HG02885 (cell line): Measurements from ENCODE around the gene NELL2.
"Not testable (repeated sequence)": the region's sequence is repeated elsewhere in the genome, so short reads cannot be mapped to it uniquely, and the experiment has no call there.

Experiments used
- ATAC-seq: cut with Tn5 transposase; IDR thresholded peaks from one replicate; pipeline ENCODE4 v1.9.1; 2021; ENCODE audit warnings: mild to moderate bottlenecking; ENCODE audit not compliant: unreplicated experiment, poor library complexity

The NELL2 gene

DNA sequence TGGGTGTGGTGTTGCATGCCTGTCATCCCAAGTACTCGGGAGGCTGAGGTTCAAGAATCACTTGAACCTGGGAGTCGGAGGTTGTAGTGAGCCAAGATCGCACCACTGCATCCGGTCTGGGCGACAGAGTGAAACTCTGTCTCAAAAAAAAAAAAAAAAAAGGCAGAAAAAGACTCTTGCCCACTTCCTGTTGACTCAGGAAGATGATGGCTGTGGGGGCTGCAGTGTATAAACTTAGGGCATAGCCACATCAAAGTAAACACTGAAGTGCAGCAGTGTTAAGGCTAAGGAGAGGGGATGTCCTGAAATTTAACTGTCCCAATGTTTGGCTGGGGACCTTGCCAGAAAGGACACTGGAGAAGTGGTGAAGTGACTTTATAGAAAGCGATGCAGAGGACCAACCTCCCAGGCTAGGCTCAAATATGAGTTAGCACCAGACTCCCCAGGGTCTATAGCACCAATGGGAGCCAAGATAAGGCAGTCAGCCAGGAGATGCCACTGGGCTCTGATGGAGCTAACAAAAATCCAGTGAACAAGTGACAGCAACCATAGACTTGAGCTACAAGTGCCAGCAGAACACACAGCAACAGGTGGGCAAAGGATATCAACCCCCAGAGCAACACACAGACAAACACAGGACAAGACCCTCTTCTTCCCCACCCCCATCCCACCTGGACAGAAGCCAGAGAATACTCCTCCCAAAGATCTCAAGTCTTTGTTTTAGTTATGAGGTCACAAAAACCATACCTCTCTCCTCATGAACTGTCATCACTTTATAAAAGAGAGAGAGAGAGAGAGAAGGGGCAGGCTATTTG, 28.0 kb downstream of the NELL2 start:
- ATAC-seq = peak; percentile 78

DNA sequence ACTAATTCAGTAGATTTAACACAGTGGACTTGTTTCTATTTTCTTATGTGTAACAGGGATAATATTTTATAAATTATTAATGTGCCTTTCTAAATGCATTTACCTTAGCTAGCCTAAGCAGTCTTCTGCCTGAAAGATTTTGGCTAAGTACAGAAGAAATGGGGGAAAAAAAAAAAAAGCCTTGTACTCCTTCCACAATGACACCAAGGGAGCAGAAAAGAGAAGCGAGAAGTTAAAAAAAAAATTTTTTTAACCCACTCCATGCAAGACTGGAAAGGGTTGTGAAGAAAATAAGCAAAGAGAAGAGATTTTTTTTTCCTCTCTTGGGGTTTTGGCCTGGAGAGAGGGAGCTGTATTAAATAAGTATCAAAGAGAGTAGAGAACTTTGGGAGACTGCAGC, 28.7 kb downstream of the NELL2 start:
- ATAC-seq = peak; percentile 18

DNA sequence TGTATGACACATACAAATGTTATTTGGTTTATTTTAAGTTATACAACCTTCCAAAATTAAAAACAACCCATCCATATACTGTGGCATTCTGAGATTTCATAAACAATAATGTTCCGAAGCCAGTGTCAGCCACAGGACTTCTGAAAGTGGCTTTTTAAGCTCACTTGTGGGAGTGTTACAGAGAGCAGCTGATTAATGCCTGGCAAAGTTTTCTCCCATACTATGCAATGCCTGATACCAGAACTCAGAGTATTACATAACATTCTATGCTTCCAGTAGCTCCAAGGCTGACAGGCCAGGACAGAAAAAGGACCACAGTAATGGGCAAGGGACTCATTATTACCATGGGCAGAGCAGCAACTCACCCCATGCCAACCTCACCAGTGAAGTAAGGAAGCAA, 29.3 kb downstream of the NELL2 start:
- ATAC-seq = no peak

DNA sequence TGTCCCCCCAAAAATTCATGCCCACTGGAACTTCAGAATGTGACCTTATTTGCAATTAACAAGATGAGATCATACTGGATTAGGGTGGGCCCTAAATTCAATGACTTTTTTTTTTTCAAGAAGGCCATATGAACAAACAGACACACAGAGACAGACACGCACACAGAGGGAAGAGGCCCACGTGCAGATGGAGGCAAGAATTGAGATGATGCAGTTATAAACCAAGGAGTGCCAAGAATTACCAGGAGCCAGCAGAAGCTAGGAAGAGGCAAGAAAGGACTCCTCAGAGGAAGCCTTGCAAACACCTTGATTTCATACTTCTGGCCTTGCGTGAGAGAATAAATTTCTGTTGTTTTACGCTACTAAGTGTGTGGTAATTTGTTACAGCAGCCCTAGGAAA, 33.4 kb downstream of the NELL2 start:
- no peak for ATAC-seq

DNA sequence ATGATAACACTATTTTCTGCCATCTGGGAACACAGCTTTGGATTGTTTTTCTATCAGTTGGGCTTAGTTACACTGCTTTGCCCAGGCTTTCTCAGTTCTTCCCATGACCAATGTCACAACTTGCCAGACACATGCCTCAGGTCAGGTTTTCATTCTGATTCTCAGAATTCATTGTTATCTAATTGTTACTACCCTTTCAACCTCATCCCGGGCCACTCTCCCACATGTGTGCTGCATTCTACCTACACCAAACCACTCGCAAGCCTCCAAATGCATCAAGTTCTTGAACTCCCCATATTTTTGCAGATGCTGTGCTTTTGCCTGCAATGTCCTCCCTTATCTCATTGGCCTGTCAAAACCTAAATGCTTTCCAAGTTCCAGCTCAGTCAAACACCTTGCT, 36.3 kb downstream of the NELL2 start:
- ATAC-seq = no peak

DNA sequence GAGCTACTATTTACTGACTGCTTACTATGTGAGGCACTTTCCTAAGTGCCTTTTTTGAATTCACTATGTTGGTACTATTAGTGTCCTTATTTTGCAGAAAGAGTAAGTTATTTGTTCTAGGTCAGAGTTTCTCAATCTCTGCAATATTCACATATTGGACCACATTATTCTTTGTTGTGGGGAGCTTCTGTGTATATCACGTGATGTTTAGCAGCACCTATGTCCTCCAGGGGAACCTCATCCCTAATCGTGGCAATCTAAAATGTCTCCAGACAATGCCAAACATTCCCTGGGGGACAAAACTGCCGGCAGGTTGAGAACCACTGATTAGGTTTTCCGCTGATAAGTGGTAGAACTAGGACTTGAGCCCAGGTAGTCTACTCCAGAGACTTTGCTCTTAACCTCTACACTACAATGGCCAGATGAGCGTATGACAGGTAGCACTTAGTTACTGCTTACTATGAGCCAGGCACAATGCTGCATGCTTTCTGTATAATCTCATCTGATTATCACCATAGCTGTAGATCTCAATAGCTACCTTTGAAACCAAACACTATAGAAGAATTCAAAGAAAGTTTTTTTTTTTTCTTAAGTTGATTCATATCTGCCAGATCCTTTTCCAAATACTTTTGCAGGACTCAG, 38.9 kb downstream of the NELL2 start:
- no peak for ATAC-seq

DNA sequence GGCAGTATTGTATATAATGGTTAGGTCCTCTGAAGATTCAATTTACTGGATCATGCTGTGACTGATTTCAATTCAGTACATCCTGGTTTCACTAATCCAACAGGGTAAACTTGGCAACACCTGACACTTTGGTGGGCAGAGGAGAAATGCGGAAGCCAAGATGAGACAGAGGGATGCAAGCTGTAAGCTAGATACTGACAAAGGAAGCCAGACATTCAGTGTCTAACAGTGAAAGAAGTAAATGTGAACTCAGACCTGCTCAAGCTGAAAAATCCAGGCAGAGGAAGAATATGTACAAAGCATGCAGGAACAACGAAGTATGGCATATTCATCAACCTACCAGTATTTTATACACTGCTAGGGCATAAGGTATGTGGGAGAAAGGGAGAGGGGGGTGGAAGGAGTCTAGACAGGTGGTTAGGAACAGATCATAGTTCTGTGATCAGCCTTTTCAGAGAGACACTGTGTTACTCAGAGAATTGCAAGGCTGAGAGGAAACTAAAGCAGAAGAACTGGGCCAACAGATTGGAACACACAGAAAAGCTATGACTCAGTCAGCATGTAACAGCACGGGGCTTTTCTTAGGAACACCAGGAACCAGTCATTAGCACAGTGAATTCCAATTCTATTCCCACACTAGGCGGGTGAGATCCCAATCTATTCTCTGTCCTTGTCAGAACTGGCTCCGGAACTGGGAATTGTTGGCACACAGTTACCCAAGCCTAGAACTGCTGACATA, 40.3 kb downstream of the NELL2 start:
- no peak for ATAC-seq

DNA sequence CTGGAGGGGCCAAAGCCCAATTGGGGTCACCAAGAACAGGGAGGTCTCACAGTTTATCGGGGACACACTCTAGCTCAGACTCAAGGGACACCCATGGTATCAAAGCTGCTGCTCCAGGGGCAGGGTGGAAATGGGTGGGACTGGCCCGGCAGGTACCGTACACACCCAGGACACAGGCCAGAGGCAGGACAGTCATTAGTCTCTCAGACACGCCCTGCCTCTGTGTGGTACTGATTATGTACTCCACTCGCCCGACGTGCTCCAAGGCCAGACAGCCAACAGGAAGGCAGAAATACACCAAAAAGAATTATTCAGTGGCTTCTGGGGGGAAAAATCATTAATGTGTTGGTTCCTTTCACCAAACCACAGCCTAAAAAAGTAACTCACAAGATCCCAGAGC, 41.1 kb downstream of the NELL2 start:
- not testable (repeated sequence) for ATAC-seq

DNA sequence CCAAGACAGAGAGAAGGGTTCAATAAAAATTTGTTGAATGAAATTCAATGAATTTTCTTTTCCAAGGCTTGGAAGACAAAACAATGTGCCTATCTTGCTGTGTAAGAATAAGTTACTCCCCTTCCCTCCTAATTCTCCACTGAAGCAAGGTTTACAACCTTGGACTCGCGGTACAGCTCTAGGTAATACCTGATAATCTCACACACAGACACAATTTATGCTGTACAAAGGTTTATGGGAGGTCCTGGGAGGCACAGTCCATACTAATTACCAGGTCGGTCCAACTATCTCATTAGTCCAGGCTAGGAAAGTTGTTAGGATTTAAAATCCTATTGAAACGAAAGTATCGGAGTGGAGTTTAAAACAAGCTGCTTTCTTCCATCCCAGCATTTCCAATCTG, 42.6 kb downstream of the NELL2 start:
- ATAC-seq = no peak

DNA sequence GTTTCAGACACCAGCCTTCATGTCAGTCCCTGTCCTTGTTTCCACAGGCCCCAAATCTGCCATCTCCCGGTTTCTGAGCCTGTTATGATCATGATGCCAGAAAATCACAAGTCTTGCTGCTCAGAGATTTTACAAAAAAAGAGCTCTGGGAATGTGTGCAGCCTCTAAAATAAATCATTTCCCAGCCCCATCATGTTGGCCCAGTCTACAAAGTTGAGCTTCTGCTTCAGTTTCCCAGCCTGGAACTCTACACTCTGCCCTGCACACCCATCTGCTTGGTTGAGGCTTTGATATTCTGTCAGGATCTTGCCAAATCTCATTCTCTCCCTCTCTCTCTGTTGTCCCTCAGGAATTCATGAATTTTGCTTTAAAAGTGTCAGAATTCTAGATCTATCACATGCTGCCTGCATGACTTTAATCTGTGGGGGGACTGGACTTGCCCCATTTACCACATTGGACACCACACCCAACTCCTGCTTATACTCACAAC, 45.5 kb downstream of the NELL2 start:
- no peak for ATAC-seq

DNA sequence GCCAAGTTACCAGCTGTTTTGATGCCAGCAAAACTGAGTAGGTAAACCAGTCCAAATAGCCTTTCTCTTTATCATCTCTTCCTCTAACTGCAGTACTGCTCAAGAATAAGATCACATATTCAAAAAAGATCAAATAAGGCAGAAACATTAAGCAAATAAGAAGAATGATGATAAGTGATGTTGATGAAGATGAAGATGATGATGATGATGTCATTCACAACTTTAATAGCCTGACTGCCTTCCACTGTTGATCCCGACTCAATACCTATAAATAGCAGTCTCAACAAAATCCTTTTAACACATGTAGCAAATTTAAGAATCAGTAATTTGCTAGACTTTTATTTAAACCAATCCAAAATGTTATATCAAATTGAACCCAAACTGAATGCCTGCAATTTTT, 47.1 kb downstream of the NELL2 start:
- no peak for ATAC-seq

DNA sequence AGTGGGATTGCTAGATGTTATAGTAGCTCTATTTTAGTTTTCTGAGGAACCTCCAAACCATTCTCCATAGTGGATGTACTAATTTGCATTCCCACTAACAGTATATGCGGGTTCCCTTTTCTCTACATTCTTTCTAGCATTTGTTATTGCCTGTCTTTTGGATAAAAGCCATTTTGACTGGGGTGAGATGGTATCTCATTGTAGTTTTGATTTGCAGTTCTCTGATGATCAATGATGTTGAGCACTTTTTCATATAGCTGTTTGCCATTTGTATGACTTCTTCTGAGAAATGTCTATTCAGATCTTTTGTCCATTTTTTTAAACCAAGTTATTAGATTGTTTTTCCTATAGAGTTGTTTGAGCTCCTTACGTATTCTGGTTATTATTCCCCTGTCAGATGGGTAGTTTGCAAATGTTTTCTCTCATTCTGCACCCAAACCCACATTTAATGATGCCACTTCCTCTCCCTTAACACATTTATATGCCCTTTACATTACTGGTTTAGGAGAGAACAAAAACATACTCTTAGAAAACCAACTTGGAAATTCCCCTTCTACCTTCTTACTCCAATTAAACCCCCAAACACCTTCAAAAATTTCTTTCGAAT, 48.2 kb downstream of the NELL2 start:
- no peak for ATAC-seq

DNA sequence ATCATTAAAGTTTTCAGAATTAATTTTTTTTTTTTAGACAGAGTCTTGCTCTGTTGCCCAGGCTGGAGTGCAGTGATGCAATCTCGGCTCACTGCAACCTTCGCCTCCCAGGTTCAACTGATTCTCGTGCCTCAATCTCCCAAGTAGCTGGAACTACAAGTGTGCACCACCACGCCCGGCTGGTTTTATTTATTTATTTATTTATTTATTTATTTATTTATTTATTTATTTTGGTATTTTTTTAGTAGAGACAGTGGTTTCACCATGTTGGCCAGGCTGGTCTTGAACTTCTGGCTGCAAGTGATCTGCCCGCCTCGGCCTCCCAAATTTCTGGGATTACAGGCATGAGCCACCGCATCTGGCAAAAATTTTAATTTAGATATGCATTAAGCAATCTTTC, 54.4 kb downstream of the NELL2 start:
- not testable (repeated sequence) for ATAC-seq

DNA sequence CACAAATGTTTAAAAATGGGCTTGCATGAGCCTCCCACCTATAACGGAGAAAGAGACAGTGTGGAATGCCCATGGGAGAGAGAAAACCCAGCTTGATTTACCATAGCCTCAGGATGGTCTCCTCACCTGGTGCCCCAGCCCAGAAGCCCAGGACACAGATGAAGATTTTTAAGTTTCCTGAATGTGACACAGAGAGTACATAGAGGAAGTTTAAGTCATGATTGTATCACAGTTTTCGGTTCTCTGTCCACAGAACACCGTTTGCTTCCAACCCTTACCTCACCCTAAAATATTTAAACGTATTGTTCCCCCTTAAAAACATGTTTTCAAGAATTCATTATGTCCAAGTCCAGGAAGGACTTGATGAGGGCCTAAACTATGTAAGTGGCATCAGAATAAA, 56.2 kb downstream of the NELL2 start:
- no peak for ATAC-seq

DNA sequence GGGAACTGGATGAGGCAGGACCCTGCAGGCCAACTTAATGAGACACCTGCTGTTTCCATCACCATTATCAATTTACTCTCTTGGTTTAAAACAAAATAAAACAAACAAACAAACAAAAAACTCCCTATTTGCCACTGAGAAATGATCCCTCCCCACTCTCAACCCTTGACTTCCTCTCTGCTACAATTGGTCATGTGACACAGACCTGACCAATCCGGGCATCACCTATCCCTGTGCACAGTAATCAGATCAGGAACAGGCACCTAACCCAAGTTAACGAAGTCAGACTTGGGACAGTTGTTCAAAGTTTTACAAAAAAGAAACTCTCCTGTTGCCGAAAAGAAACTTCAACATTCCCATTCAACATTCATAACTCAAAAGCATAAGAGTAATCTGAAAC, 58.4 kb downstream of the NELL2 start:
- ATAC-seq = no peak

DNA sequence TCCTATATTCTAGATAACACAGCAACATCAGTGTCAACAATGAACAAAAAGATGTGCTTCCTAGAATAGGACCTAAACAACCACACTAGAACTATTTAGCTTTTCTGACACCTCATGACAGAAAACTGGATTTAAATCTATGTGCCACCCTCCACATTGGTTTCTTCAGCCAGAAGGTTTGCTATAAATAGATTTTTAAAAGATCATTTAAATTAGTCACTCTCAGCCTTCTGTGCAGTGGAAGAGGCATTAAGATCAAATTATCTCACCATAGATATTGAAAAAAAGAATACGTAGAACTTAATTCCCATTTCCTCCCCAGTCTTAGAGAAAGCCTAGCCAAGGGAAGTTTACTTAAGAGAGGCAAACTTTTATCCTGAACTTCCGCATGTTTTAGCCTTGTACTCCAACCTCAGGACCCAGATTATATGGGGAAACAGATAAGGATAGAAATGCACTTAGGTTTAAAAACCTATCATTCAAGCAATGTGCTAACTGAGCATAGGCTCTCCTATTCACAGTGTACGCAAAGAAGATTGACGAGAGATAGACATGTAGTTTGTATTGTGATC, 59.6 kb downstream of the NELL2 start:
- ATAC-seq = no peak

DNA sequence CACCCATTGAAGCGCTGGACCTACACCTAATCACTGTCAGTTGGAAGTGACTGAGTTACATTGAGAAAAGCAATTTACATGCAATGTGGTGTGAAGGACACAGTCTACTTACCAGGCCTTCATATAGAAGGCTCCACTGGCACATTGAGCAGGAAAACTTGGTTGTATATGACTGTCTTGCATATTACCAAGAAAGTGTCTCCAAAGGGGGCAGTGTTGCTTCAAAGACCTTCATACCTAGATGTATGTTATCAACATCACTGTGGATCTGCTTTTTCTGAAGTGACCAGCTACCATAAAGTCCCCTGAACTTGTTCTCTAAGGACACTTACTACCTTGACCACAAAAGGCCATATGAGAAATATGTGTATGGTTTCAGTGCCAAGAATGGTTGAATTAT, 64.1 kb downstream of the NELL2 start:
- peak; percentile 76 for ATAC-seq

DNA sequence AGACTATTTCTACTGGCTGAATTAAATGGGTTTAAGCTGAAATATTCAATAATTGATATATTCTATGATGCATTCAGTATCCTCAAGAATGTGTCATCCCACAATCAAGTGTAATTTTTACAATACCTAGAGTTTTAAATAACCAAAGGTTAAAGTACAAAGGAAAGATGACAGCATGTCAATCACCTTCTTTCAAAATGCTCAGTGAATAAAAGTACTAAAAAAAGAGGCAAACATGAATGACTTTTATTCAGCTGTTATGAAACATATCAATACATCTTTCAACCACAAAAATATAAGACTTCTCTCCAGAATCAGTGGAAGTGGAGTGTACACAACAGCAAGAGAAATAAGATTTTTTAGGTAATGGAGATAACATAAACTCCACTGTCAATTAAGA, 72.0 kb downstream of the NELL2 start:
- ATAC-seq = no peak

DNA sequence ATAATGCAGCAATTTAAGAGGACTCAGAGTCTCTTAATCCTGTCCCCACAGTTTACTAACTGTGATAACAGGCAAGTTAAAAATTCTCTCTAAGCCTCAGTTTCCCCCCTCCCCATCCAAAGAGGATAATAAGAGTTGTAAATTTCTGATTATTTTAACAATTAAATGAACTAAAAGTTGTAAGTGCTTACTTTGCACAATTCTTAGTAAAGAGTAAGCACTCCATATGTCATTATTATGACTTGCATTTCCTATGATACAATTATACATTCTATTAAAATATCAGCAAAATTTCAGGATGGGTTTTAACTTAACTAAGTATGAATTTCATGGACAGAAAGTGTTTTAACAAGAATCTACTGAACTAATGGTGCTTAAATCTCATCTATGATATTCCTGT, 80.1 kb downstream of the NELL2 start:
- ATAC-seq = no peak

DNA sequence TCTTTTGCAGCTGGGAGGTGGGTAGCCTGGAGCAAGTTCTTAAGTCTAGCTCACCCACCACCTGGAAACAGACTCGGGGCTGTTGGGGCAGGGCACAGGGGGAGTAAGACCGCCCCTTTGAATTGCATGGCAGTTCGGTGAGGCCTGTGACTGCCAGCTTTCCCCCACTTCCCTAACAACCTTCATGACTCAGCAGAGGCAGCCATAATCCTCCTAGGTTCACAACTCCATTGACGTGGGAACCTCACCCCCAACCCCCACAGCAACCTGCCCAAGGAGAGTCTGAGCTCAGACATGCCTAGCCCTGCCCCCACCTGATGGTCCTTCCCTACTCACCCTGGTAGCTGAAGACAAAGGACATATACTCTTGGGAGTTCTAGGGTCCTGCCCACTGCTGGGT, 87.4 kb downstream of the NELL2 start:
- ATAC-seq = no peak
